SK-MEL-5 (cell line): Measurements from ENCODE around the gene TMEM145. TPM values are rescaled to one million over a fixed set of nuclear protein-coding genes. Genes with fewer than 3 reads are reported as not detected.
"Not testable (repeated sequence)": the region's sequence is repeated elsewhere in the genome, so short reads cannot be mapped to it uniquely, and the experiment has no call there.

Experiments
- DNase-seq: peaks from one replicate; pipeline ENCODE4 v3.0.0-alpha.2; 2016; ENCODE audit warnings: low read depth, low spot score
- in situ Hi-C: cut with HindIII; loops from 2 replicates; pipeline ENCODE4 v1.10.0; 2016; ENCODE audit warnings: low sequenced_read_pairs, high pct_unique_total_duplicates, low pct_unique_long_range_greater_than_20kb
- polyA plus RNA-seq, 2 experiments: library from polyadenylated mRNA; depleted of rRNA; stranded (reverse); fragments of >200 nt; gene quantifications; 2 replicates each; pipeline ENCODE4 v1.2.3, GENCODE V29; 2015
- total RNA-seq: library from RNA; depleted of rRNA; stranded (reverse); fragments of >200 nt; shearing (Covaris generic); gene quantifications from 2 replicates; pipeline ENCODE4 v1.2.3, GENCODE V29; 2014; rRNA removed

TMEM145 gene
- total RNA-seq, result 0.51 and 0.98 TPM in 2 replicates
- polyA plus RNA-seq (2015; cell fraction: cytosol; rRNA removed), result 1.5 and 2.6 TPM in 2 replicates
- polyA plus RNA-seq (2015; cell fraction: nucleus; rRNA removed), result 23.5 and 58.8 TPM in 2 replicates

DNA sequence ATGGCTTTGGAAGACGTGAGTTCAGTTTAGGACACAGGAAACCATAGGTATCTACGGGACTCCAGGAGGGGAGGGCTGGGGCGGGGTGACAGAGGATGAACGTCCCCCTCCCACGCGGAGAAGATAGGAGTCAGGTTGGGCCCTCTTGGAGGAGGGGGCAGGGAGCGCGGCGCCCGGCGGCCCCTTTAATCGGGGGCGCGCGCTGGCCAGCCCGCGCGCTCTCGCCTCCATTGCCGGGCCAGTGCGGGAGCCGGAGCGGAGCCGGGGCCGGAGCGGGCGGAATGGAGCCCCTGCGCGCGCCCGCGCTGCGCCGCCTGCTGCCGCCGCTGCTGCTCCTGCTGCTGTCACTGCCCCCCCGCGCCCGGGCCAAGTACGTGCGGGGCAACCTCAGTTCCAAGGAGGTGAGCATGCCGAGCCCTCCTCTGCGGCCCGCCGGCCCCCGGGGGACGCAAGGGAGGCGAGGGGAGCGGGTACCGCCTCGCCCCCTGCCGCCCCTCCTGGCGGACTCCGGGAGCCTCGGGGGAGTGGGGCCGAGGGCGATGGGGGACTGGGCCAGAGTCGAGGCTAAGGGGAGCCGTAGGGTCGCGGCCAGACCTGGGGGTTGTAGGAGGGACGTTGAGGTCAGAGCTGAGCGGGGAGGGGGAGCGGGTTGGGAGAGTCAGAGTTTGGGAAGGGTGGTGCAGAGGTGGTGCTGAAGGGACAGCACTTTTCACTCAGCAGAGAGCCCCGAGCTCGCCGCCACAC, at the start of gene TMEM145:
TMEM145 (plus strand) TSS at position 214 of the 744 bp plus-strand sequence; CDS start at position 282, 68 bp downstream.
- DNase-seq, result peak; percentile 56
- in situ Hi-C loops, result no loop called here

DNA sequence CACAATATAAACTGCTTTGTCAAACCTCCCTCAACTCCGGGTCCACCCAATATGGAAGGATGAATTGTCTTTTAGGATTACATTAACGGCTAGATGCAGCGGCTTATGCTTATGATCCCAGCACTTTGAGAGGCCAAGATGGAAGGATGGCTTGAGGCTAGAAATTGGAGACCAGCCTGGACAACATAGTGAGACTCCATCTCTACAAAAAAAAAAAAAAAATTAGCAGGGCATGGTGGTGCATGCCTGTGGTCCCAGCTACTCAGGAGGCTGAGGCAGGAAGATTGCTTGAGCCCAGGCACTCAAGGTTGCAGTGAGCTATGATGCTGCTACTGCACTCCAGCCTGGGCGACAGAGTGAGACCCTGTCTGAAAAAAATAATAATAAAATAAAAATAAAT, 47.0 kb upstream of the TMEM145 start:
- DNase-seq, in situ Hi-C loops: not testable (repeated sequence)

DNA sequence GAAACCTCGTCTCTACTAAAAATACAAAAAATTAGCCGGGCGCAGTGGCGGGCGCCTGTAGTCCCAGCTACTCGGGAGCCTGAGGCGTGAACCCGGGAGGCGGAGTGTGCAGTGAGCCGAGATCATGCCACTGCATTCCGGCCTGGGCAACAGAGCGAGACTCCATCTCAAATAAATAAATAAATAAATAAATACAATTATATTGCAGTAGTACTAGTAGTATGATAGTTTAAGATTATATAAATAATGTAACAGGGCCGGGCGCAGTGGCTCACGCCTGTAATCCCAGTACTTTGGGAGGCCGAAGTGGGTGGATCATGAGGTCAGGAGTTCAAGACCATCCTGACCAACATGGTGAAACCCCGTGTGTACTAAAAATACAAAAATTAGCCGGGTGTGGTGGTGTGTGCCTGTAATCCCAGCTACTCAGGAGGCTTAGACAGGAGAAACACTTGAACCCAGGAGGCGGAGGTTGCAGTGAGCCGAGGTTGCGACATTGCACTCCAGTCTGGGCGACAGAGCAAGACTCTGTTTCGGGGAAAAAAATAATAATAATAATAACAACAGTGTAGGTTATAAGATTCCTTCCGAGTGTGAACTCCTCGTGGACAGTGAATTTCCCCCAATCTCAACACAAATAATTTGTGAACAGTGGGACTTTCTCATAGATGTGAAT, 46.0 kb upstream of the TMEM145 start:
- in situ Hi-C loops, DNase-seq: not testable (repeated sequence)

DNA sequence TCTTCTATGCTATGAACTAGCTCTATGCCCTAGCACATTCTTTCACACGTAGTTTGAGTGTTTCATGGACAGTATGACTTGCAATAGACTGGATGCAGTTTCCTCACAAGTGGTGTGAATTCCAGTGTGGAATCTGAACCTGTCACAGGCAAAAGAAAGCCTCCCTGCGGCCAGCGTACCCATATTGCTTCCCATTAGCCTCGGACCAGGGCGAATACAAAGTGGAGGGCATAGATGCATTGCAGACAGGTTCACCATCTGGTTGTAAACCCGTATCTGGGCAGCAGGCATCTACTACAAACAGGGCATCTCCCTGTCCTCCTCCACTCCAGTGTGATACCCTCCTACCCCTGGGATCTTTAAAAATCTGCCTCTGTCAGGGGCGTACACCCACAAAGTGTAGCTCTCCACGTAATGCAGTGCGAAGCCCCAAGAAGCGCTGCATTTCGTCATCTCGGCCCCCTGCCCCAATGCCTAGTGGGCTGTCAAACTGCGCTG, 45.4 kb upstream of the TMEM145 start:
- in situ Hi-C loops, result no loop called here
- no peak for DNase-seq

DNA sequence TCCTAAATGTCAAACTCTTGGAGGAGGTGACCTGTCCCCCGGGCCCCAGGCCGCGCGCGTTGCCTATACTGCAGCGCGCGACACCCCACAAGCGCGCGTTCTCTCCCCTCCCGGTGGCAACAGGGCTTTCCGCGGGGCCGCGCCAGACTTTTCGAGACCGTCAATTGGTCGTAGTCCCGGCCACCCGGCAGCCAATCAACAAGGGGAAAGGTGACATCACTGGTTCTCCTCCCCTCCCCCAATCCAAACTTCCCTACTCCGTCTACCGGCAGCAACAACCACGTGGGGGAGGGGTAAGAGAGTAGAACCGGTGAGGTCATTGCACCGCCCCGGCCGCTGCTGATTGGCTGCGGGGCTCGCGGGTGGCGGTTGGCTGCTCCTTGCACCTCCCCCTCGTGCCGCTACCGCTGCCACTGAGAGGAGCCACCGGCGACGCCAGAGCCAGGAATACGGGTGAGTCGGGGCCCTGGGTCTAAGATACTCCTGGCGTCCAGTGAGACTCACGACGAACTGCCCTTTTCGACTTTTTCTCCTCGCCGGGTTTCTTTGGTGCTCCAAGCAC, 44.9 kb upstream of the TMEM145 start:
- in situ Hi-C loops, result no loop called here

DNA sequence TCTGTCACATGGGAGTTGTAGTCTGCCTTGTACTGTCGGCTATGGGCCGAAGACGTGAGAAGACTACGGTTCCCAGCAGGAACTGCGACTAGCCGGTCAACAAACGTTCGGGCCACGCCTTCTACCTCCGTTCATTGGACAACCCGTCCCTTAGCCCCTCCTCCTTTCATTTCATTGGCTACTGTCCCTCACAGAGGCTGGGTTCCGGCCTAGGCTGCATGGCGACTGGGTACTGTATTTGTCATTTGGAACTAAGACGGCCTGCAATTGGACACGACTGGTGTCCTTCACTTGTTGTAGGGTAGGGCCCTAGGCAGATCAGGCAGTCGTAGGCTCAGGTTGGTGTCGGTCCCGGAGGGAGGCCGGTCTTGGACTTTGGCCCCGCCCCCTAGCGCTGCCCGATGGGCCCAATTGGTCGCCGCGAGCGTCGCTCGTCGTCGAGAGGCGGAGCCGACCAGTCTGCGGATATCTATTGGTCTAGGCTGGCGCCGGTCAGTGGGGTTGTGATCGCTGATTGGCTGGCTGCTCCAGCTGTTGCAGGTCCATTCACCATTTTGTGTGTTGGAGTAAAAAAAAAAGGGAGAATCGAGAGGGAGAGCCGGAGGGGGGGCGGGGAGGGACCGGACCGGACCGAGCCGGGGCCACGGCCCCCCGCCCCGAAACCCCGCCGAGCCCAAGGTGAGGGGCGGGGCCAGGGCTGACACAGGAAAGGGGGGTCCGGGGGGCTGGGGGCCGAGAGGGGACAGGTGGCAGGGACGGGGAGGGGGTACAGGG, 44.2 kb upstream of the TMEM145 start, which contains the start of gene CIC:
CIC (plus strand) TSS at position 549 of the 774 bp plus-strand sequence. CDS start 2,532 bp downstream, outside the sequence.
- peak; percentile 100 for DNase-seq
- in situ Hi-C loops, result no loop called here

More for the DNA sequence above, 44.9 kb upstream of the TMEM145 start:
- peak; percentile 99 for DNase-seq

DNA sequence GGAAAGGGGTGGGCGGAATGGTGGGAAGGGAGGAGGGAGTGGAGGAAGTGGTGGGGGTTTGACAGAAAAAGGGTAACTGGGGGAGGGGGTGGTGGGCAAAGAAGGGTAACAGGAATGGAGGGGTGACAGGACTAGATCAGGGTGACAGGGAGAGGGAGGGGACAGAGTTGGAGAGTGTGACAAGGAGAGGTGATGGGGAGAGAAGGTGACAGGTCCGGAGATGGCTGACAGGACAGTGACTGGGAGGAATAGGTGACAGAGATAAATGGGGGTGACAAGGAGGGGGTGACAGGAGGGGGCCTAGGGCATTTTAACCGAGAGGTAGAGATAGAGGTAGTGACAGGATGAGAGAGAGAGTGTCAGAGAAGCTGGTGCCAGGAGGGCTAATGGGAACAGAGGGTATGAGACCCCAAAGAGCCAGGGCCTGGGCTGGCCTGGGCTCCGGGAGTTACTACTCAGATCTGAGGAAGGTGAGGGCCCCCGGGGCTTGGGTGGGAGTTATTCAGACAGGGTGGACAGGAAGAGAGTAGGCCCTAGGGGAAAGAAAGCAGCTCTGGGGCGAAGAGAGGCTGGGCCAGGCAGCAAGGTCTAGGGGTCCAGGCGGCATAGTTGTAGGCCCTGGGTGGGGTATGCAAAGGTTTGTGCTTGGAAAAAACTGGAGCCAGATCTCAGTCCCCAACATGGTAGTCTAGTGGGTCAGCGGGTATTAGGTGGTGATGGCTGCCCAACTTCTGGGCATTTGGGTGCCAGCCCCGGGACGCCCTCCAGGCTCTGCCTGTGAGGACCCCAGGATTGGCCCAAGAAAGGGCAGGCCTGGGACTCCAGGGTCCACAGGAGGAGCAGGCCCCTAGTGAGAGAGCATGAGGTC, 43.4 kb upstream of the TMEM145 start:
- in situ Hi-C loops, result no loop called here
- DNase-seq, result no peak

DNA sequence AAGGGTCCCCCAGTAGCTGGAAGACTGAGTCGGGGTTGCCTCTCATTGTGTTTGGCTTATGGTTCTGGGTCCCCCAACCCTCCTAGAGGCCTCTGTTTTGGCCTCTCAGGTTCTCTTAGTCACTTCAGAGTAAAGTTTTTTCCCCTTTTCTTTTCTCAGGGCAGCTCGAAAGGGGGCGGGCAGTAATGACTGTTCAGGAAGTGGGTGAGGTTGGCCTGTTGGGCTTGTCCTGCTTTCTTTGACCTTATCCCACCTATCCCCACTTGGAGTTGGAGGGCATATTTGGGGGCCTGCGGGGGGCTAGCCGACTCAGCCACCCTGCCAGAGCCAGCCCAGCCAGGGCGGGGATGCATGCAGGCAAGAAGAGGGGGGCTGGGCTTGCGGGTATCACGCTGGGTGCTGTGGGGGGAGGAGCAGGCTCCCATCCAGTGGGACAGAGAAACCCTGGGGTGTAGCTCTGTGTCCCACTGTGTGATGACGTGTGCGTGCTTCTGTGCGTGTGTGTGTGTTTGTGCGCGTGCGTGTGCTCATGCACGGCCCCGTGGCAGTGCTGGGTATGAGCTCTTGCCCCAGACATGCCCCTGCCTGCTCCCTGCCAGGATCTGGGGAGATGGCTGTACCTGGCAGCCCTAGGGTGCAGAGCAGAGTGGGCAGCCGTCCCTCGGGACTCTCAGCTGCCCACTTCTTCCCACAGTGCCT, 42.6 kb upstream of the TMEM145 start:
- DNase-seq, result peak; percentile 67
- in situ Hi-C loops, result no loop called here

DNA sequence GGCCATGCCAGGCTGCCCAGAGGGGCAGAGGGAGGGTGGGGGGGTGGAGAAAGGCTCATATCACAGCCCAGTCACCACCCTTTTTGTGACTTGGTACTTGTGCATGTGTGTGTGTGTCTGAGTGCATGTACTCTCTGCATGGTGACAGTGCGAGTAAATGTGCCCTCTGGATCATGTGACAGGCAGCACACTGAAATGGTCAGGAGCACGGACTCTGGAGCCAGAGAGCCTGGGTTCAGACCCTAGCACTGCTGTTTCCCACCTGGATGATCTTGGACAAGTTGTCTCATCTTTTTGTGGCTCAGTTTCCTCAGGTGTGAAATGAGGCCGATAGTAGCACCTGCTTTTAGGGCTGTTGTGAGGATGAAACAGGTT, 42.1 kb upstream of the TMEM145 start:
- in situ Hi-C loops, result no loop called here
- DNase-seq, result no peak

DNA sequence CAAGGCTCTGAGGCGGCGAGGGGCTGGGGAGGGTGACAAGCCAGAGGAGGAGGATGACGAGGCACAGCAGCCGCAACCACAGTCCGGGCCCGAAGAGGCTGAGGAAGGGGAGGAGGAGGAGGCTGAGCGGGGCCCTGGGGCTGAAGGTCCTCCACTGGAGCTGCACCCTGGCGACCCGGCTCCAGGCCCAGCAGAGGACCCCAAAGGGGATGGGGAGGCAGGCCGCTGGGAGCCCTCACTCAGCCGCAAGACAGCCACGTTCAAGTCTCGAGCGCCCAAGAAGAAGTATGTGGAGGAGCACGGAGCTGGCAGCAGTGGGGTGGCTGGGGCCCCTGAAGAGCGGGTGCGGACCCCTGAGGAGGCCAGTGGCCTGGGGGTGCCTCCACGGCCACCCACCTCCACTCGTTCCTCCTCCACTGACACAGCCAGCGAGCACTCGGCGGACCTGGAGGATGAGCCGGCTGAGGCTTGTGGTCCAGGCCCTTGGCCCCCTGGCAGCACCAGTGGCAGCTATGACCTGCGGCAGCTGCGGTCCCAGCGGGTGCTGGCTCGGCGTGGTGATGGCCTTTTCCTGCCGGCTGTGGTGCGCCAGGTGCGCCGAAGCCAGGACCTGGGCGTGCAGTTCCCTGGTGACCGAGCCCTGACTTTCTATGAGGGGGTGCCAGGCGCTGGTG, 41.1 kb upstream of the TMEM145 start:
- no peak for DNase-seq
- in situ Hi-C loops, result no loop called here

DNA sequence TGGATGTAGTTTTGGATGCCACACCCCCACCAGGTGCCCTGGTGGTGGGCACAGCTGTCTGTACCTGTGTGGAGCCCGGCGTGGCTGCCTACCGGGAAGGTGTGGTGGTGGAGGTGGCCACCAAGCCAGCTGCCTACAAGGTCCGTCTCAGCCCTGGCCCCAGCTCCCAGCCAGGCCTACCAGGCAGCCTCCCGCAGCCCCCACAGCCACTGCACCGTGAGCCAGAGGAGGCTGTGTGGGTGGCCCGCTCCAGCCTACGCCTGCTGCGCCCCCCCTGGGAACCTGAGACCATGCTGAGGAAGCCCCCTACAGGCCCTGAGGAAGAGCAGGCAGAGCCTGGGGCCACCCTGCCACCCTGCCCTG, 40.6 kb upstream of the TMEM145 start:
- no peak for DNase-seq
- in situ Hi-C loops, result no loop called here

DNA sequence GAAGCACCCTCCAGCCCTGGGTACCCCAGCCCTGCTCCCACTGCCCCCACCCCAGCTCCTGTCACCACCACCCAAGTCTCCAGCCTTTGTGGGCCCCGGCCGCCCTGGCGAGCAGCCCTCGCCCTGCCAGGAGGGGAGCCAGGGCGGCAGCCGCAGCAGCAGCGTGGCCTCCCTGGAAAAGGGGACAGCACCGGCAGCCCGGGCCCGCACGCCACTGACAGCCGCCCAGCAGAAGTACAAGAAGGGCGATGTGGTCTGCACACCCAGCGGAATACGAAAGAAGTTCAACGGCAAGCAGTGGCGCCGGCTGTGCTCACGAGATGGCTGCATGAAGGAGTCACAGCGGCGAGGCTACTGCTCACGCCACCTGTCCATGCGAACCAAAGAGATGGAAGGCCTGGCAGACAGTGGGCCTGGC, 40.1 kb upstream of the TMEM145 start:
- in situ Hi-C loops, result no loop called here

DNA sequence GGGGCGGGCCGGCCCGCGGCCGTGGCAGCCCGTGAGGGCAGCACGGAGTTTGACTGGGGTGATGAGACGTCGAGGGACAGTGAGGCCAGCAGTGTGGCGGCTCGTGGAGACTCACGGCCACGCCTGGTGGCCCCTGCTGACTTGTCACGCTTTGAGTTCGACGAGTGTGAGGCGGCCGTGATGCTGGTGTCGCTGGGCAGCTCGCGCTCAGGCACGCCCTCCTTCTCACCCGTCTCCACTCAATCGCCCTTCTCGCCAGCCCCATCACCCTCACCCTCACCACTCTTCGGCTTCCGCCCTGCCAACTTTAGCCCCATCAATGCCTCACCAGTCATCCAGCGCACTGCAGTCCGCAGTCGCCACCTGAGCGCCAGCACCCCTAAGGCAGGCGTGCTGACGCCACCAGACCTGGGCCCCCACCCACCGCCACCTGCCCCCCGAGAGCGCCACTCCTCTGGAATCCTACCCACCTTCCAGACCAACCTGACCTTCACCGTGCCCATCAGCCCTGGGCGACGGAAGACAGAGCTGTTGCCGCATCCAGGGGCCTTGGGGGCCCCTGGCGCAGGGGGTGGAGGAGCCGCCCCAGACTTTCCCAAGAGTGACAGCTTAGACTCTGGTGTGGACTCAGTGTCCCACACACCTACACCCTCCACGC, 39.6 kb upstream of the TMEM145 start:
- in situ Hi-C loops, result no loop called here
- DNase-seq, result no peak

More for the DNA sequence above, 40.1 kb upstream of the TMEM145 start:
- no peak for DNase-seq

DNA sequence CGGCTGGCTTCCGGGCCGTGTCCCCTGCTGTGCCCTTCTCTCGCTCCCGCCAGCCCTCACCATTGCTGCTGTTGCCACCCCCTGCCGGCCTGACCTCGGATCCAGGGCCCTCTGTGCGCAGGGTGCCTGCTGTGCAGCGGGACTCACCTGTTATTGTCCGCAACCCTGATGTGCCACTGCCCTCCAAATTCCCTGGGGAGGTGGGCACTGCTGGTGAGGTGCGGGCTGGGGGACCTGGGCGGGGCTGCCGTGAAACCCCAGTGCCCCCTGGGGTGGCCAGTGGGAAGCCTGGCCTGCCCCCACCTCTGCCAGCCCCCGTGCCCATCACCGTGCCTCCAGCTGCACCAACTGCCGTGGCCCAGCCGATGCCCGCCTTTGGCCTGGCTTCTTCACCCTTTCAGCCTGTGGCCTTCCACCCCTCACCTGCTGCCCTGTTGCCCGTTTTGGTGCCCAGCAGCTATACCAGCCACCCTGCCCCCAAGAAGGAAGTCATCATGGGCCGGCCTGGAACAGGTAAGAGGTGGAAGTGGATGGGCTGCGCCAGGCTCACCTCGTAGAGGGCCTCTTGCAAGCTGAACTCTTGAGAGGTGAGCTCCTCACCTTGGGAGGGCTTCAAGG, 38.9 kb upstream of the TMEM145 start:
- no peak for DNase-seq
- in situ Hi-C loops, result no loop called here

DNA sequence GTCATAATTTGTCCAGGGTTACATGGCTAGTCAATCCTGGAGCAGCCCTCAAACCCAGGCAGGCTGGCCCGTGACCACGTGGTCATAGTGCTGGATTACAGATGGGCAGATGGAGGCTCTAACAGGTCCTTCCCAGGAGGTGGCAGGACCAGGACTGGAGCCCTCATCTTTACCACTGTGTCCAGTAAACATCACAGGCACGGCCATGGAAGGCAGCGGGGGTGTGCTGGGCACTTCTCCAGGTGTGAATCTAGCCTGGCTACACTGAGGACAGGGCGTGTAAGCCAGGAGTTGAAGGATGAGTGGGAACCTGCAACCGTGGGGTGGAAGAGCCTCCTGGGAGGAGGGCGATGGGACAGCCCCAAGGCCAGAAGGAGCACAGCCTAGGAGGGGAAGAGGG, 38.0 kb upstream of the TMEM145 start:
- DNase-seq, result no peak
- in situ Hi-C loops, result no loop called here
